Measurements from ENCODE around the gene IL4.
"Not testable (repeated sequence)": the region's sequence is repeated elsewhere in the genome, so short reads cannot be mapped to it uniquely, and the experiment has no call there.

Gene IL4

DNA sequence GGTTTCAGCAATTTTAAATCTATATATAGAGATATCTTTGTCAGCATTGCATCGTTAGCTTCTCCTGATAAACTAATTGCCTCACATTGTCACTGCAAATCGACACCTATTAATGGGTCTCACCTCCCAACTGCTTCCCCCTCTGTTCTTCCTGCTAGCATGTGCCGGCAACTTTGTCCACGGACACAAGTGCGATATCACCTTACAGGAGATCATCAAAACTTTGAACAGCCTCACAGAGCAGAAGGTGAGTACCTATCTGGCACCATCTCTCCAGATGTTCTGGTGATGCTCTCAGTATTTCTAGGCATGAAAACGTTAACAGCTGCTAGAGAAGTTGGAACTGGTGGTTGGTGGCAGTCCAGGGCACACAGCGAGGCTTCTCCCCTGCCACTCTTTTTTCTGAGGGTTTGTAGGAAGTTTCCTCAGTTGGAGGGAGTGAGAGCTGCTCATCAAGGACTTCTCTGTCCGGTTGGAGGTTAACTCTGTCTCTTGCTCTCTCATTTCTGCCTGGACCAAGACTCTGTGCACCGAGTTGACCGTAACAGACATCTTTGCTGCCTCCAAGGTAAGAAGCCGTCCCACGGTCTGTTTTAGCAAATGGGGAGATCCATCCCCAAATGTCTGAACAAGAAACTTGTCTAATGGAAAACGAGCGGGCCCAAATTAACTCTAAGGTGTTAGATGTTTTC, at the start of gene IL4:
TSS of gene IL4 (plus strand) at position 51 of the 692 bp plus-strand sequence. CDS start at position 113, 62 bp downstream.
- no peak for DNase-seq

GRCh38 chr5:132627470-132627869, 46.3 kb upstream of the IL4 start:
- DNase-seq: no peak

GRCh38 chr5:132628814-132629213, 45.0 kb upstream of the IL4 start:
- no peak for DNase-seq

DNA sequence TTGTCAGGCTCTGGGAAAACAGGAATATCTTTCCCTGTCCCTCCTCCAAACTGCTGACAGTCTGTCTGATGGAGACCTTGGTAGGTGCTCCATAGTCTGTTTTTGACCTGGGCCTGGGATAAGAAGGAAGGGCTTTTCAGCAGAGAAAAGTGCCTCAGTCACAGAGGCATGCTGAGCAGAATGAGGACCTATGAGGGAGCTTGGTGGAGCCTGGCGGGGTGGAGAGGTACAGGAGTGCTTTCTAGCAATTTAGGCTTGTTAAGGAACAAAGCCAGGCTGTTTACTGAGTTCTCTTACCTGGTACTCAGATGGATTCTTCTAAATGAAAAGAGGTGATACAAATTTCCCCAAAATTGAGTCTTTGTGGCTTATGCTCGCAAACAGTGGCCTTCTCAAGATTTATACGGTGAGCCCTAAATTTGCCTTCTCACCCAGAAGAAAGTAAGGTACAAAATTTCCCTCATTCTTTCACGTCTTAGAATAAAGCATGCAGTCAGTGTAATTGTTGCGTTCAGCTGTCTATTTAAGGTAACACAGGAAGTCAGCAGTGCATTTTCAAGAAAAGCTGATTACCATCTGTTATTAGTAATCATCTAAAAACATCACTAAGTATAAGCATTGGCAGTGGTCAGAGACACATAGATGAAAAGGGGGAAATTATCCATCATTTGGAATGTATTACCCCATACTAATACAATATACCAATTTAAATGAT, 44.4 kb upstream of the IL4 start:
- DNase-seq: no peak

DNA sequence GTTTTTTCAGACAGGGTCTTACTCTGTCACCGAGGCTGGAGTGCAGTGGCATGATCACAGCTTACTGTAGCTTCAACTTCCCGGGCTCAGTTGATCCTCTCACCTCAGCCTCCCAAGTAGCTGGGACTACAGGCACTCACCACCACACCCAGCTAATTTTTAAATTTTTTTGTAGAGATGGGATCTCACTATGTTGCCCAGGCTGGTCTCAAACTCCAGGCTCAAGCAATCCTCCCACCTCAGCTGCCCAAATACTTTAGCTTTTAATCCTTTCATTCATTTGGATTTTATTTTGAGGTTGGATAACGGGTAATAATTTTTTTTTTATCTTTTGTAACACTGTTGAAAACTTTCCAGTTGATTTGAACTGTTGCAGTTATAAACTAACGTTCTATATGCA, 40.2 kb upstream of the IL4 start:
- DNase-seq: not testable (repeated sequence)

DNA sequence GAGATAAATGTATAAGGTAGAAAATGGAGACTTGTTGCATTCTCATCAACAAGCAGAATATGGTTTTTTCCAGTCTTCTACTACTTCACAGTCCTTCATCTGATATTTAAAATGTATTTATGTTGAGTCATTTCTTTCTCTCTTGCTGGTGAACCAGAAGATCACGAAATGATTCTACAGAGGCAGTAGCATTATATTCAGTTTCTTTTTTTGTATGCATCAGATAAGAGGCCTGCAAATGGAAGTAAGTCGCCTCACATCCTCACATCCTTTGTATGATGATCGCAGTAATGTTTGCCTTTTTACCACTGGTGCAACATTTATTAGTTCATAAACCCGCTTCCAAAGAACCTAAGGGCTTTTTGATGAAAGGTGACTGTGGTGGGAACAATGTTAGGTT, 37.9 kb upstream of the IL4 start:
- no peak for DNase-seq

GRCh38 chr5:132637241-132637640, 36.5 kb upstream of the IL4 start:
- DNase-seq: no peak

GRCh38 chr5:132639706-132640130, 34.1 kb upstream of the IL4 start:
- no peak for DNase-seq

DNA sequence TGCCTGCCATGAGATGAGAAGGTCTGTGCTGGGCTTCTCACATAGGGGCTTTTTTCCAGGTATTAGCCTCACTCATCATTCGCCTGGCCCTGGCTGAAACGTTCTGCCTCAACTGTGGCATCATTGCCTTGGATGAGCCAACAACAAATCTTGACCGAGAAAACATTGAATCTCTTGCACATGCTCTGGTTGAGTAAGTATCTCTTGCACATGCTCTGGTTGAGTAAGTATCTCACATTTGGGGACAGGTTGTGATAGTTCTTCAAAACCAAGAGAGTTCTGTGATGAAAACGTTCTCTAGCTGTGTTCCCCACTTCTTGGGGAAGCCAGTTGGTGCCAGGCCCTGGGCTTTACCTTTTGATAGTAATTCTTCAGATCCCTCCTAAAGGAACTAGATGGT, 33.2 kb upstream of the IL4 start:
- no peak for DNase-seq

DNA sequence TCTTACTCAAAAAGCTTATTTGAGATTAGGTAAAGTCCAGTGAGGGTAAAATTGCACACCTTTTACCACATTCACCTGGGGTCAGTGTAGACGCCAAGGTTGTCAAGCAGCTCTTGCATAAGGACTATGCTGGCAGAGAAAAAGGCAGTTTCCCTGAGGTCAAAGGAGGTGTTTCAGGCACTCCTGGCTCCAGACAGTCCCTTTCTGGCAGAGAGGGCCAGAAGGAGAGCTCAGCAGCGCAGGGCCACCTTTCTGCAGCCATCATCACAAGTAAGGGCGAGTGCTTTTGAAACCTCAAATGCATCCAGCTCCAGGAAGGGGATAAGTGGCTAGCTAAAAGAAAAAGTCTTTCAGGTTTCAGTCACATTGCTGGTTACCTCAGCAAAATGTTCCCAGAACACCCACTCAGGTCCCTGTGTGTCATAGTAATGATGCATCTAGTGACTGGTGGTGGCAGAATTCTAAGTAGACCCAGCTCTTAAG, 32.5 kb upstream of the IL4 start:
- DNase-seq: no peak

GRCh38 chr5:132641841-132642240, 31.9 kb upstream of the IL4 start:
- DNase-seq: no peak

- no peak for DNase-seq
Measured at GRCh38 chr5:132644177-132644576, 29.6 kb upstream of the IL4 start.

DNA sequence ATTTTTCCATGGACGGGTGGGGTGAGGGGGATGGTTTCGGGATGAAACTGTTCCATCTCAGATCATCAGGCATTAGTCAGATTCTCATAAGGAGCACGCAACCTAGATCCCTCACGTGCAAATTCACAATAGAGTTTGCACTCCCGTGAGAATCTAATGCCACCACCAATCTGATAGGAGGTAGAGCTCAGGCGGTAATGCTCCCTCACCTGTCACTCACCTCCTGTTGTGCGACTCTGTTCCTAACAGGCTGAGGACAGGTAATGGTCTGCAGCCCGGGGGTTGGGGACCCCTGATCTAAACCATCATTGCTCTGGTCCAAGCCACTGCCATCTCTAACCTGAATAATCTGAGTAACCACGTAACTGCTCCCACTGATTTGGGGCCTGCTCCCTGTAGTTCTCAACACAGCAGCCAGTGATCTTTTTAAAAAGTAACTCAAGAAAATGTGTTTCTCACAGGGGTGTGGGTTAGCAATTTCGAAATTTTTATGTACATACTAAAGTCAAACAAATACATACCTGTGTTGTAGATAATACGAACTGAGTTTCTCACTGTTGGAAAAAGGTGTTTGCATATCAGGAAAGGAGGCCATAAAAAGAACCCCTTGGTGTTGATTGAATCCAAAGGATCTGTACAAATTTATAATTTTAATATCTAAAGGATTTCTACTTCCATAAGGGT, 27.1 kb upstream of the IL4 start:
- no peak for DNase-seq

DNA sequence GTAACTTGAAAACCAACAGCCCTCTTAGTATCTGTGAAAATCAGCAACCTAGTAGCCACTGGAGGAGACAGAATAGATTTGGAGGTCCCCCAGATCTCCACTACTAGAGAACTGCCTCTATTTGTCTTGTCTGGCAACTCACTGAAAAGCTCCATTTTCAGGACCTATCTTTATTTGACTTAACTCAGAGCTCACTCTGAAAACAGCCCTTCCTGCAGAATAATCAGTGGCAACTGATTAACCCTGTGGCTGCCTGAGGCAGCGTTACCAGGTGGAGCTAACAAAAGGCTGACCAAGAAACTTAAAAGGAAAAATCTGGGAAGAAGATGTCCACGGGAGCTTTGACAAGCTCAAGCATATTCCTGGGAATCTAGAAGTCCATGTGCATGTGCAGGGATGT, 26.3 kb upstream of the IL4 start:
- DNase-seq: no peak

DNA sequence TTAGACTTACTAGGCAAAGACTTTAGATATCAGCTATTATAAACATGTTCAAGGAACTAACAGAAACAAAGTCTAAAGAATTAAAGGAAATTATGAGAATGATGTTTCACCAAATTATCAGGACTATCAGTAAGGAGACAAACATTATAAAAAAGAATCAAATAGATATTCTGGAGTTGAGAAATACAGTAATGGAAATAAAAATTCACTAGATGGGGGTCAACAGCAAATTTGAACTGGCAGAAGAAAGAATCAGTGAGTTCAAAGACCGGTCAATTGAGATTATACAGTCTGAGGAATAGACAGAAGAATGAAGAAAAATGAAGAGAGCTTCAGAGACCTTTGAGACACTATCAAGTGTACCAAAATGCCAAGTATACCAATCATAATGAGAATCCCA, 25.4 kb upstream of the IL4 start:
- no peak for DNase-seq

DNA sequence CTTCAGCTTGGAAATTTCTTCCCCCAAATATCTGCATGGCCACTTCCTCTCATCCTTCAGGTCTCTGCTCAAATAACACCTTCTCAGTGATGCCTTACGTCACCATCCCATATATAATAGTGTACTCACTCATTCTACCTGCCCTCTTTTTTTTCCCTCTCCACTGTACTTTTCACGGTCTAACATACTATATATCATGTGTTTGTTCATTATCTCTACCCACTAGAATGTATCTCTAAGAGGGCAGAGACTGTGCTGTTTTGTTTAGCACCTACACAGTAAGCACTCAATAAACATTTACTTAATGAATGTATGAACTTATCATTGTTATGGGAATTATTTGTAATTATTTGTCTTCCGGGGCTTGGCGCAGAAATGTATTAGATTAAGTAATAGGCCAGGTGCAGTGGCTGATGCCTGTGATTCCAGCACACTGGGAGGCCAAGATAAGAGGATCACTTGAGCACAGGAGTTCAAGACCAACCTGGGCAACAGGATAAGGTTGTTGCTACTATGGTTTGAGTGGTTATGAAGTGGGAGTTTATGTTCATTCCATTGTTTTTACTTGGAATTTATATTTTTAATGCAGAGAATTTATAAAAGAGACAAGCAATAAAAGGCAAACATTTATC, 21.8 kb upstream of the IL4 start:
- no peak for DNase-seq

- DNase-seq: no peak
Measured at GRCh38 chr5:132653716-132654115, 20.1 kb upstream of the IL4 start.

GRCh38 chr5:132655821-132656773, 17.7 kb upstream of the IL4 start:
- DNase-seq: no peak

GRCh38 chr5:132656774-132657355, 16.9 kb upstream of the IL4 start:
- no peak for DNase-seq

GRCh38 chr5:132657676-132658380, 16.0 kb upstream of the IL4 start, which contains the start of gene IL13:
Gene IL13, plus strand, starts transcription at chr5:132658173. Its CDS starts 14 bp downstream, at chr5:132658187.
- DNase-seq: no peak
